CD14-positive monocyte (primary cell): ENCODE results near the gene TSPAN33. TPM values are rescaled to one million over a fixed set of nuclear protein-coding genes. Genes with fewer than 3 reads are reported as not detected.

Source experiments
- DNase-seq, 3 donors: peaks; one replicate each; pipeline ENCODE4 v3.0.0-alpha.2; 2011 to 2022
- H2AFZ ChIP-seq: 2 replicates; pipeline ENCODE4 v1.6.0; 2012; ENCODE audit warnings: mild to moderate bottlenecking, low read depth, low read length, inconsistent platforms; ENCODE audit not compliant: insufficient read depth, poor library complexity, severe bottlenecking
- H3K27ac ChIP-seq, 2 donors: 1 replicate in 1 of 2; 2 replicates in 1 of 2; pipeline ENCODE4 v1.5.1; 2012 to 2013; ENCODE audit warnings: low read length in 2 of 2, control low read depth in 1 of 2, inconsistent platforms in 1 of 2, low read depth in 1 of 2, mild to moderate bottlenecking in 1 of 2
- H3K27me3 ChIP-seq, 2 donors: one replicate each; pipeline versions ENCODE4 v1.6.0 to v1.6.1; 2011 to 2013; ENCODE audit warnings: low read length in 2 of 2; ENCODE audit not compliant: control insufficient read depth in 2 of 2, insufficient read depth in 2 of 2
- H3K36me3 ChIP-seq, 2 donors: replicated peaks in 1 of 2; 1 replicate in 1 of 2; 2 replicates in 1 of 2; pipeline versions ENCODE4 v1.5.1 to v1.6.1; 2012 to 2013; ENCODE audit warnings: low read length in 2 of 2, control low read depth in 1 of 2, inconsistent platforms in 1 of 2, mild to moderate bottlenecking in 1 of 2; ENCODE audit not compliant: insufficient read depth in 2 of 2, control insufficient read depth in 1 of 2
- H3K4me1 ChIP-seq, 2 donors: 1 replicate in 1 of 2; 2 replicates in 1 of 2; pipeline versions ENCODE4 v1.5.1 to v1.6.1; 2012 to 2013; ENCODE audit warnings: low read length in 2 of 2, control low read depth in 1 of 2, inconsistent platforms in 1 of 2, mild to moderate bottlenecking in 1 of 2, moderate library complexity in 1 of 2; ENCODE audit not compliant: insufficient read depth in 2 of 2, control insufficient read depth in 1 of 2
- H3K4me2 ChIP-seq: replicated peaks from 2 replicates; pipeline ENCODE3; 2012; ENCODE audit warnings: low read length, moderate library complexity, mild to moderate bottlenecking; ENCODE audit not compliant: poor library complexity, severe bottlenecking; ENCODE audit errors: extremely low read depth
- H3K4me3 ChIP-seq, 3 experiments: fragments of 200-600 bp in 1 of 3; sonication (generic) in 1 of 3; replicated peaks in 1 of 3; 1 replicate in 2 of 3; 2 replicates in 1 of 3; pipeline ENCODE4 v1.5.1; 2011 to 2013; ENCODE audit warnings: low read length in 3 of 3, mild to moderate bottlenecking in 3 of 3, control low read depth in 2 of 3, low read depth in 2 of 3, inconsistent platforms in 1 of 3, moderate library complexity in 1 of 3
- H3K79me2 ChIP-seq: 2 replicates; pipeline ENCODE4 v1.6.0; 2012; ENCODE audit warnings: mild to moderate bottlenecking, control low read depth, inconsistent platforms, low read length, moderate library complexity; ENCODE audit not compliant: insufficient read depth
- H3K9ac ChIP-seq: 2 replicates; pipeline ENCODE4 v1.6.0; 2017; ENCODE audit warnings: low read length, mild to moderate bottlenecking; ENCODE audit not compliant: insufficient read depth, poor library complexity, severe bottlenecking
- H3K9me3 ChIP-seq, 2 donors: replicated peaks in 1 of 2; 1 replicate in 1 of 2; 2 replicates in 1 of 2; pipeline versions ENCODE4 v1.5.1 to v1.6.1; 2012 to 2013; ENCODE audit warnings: low read length in 2 of 2, control low read depth in 1 of 2; ENCODE audit not compliant: control insufficient read depth in 1 of 2, insufficient read depth in 1 of 2
- H4K20me1 ChIP-seq: 2 replicates; pipeline ENCODE4 v1.6.0; 2012; ENCODE audit warnings: mild to moderate bottlenecking, low read length, control low read depth, moderate library complexity; ENCODE audit not compliant: insufficient read depth
- H3K27ac Mint-ChIP-seq, 7 donors: one replicate each; pipeline ENCODE4 v1.8.0; 2020; ENCODE audit warnings: mild to moderate bottlenecking in 7 of 7, mixed read lengths in 7 of 7, moderate library complexity in 6 of 7, inconsistent platforms in 2 of 7
- H3K27me3 Mint-ChIP-seq, 3 donors: one replicate each; pipeline ENCODE4 v1.8.0; 2021 to 2022; ENCODE audit warnings: low read depth in 3 of 3, mild to moderate bottlenecking in 3 of 3, mixed read lengths in 3 of 3, moderate library complexity in 3 of 3, inconsistent platforms in 1 of 3
- H3K36me3 Mint-ChIP-seq, 2 donors: one replicate each; pipeline ENCODE4 v1.8.0; 2020; ENCODE audit warnings: mixed read lengths in 2 of 2, inconsistent platforms in 1 of 2, mild to moderate bottlenecking in 1 of 2
- H3K4me1 Mint-ChIP-seq: one replicate; pipeline ENCODE4 v1.8.0; 2020; ENCODE audit warnings: mild to moderate bottlenecking, mixed read lengths
- H3K4me3 Mint-ChIP-seq, 2 donors: one replicate each; pipeline ENCODE4 v1.8.0; 2020; ENCODE audit warnings: mild to moderate bottlenecking in 2 of 2, mixed read lengths in 2 of 2, moderate library complexity in 1 of 2
- H3K9me3 Mint-ChIP-seq, 7 donors: one replicate each; pipeline ENCODE4 v1.8.0; 2020 to 2022; ENCODE audit warnings: mixed read lengths in 7 of 7, mild to moderate bottlenecking in 6 of 7, moderate library complexity in 6 of 7, inconsistent platforms in 2 of 7
- CTCF ChIP-seq: fragments of 200-600 bp; IDR thresholded peaks from one replicate; pipeline ENCODE4 v1.8.0; 2022; ENCODE audit warnings: antibody characterized with exemption, mild to moderate bottlenecking
- WGBS: methylation state at CpG from one replicate; pipeline ENCODE4 v1.1.5; 2013; ENCODE audit warnings: missing lambda C conversion rate; ENCODE audit not compliant: insufficient coverage; 5-methylcytosine and 5-hydroxymethylcytosine counted together
- intact Hi-C, 2 donors: fragments of 100-400 bp; cut with micrococcal nuclease; formaldehyde crosslinking; loops; one replicate each; pipeline versions ENCODE4 v1.15.0 to v1.15.1; 2023
- polyA plus RNA-seq, 3 donors: library from polyadenylated mRNA; depleted of rRNA in 1 of 3; unstranded in 2 of 3; stranded (reverse) in 1 of 3; fragments of 300-500 nt in 2 of 3; fragments of >200 nt in 1 of 3; fragmentation: Illumina TruSeq in 2 of 3; gene quantifications; 1 replicate in 2 of 3; 2 replicates in 1 of 3; pipeline ENCODE4 v1.2.3, GENCODE V29; 2012 to 2021

The TSPAN33 gene
- polyA plus RNA-seq, 3 donors: 2.9 to 7.5 (median 4.4) TPM

- Histone ChIP-seq H3K27ac (no peak within 1 kb of the TSS), H3K9ac (peak within 1 kb of the TSS; percentile 61), H2AFZ (peak within 1 kb of the TSS; percentile 89), H3K36me3 (no peaks in the 10 kb centered on the region), H3K4me3 (peak within 1 kb of the TSS; percentile 28 to 78 (median 37)), H3K4me2 (peak within 1 kb of the TSS; percentile 90), H3K27me3 (peaks cover 35 to 43% of the 10 kb centered on the region in 2 donors), H3K9me3 (peaks cover 0 to 3% of the 10 kb centered on the region in 2 donors), H3K79me2 (no peaks in the 10 kb centered on the region), H4K20me1 (no peaks in the 10 kb centered on the region), H3K4me1 (peaks cover 12 to 18% of the 10 kb centered on the region in 2 donors)
- Mint-ChIP-seq H3K27me3 (peaks cover 44 to 54% (median 49%) of the 10 kb centered on the region in 3 donors), H3K4me3 (peak within 1 kb of the TSS; percentile 83 to 90), H3K36me3 (peaks cover 4 to 12% of the 10 kb centered on the region in 2 donors), H3K27ac (peak within 1 kb of the TSS in 1 of 7 donors; percentile 20), H3K4me1 (peaks cover 21% of the 10 kb centered on the region), H3K9me3 (peaks cover 0 to 8% (median 7%) of the 10 kb centered on the region in 7 donors)
- under 1% methylated on average over 43 of the region's 48 CpGs for WGBS
- no peak for TF ChIP-seq CTCF
- intact Hi-C loops: no loop called here
- no peak for DNase-seq
Observed at GRCh38 chr7:129188372-129188891, 43.9 kb downstream of the TSPAN33 start, which contains the start of gene SMO. Gene SMO (plus strand): TSS chr7:129188633. CDS start chr7:129189152, 519 bp downstream.

DNA sequence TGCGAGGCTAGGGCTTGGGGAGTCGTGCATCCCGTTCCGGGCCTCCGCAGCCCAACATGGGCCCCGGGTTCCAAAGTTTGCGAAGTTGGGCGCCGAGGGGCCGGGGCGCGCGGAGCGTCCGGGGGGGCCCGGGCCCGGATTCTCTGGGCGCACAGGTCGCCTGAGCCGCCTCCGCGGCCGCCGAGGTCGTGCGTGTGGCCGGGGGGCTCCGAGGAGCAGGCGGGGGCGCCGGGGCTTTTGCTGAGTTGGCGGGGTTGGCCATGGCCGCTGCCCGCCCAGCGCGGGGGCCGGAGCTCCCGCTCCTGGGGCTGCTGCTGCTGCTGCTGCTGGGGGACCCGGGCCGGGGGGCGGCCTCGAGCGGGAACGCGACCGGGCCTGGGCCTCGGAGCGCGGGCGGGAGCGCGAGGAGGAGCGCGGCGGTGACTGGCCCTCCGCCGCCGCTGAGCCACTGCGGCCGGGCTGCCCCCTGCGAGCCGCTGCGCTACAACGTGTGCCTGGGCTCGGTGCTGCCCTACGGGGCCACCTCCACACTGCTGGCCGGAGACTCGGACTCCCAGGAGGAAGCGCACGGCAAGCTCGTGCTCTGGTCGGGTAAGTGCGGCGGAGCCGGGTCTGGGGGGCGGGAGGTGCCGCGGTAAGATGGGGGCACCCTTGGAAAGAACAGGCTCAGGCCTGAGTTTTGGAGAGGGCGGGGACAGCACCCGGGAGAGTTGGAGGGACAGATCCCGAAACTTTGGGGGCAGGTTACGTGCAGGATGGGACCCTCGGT, 44.6 kb downstream of the TSPAN33 start:
- Histone ChIP-seq H3K9me3 (peaks cover 0 to 3% of the 10 kb centered on the region in 2 donors), H3K27me3 (peaks cover 35 to 43% of the 10 kb centered on the region in 2 donors), H3K36me3 (no peaks in the 10 kb centered on the region), H3K4me2 (peak overlapping the region; percentile 90), H3K27ac (no peak overlapping the region), H2AFZ (peak overlapping the region; percentile 89), H3K79me2 (no peaks in the 10 kb centered on the region), H3K4me3 (peak overlapping the region; percentile 25 to 78 (median 37)), H3K9ac (peak overlapping the region; percentile 61), H3K4me1 (peaks cover 12 to 18% of the 10 kb centered on the region in 2 donors), H4K20me1 (no peaks in the 10 kb centered on the region)
- DNase-seq: peak in 1 of 3 donors; percentile 27
- Mint-ChIP-seq H3K4me1 (peaks cover 21% of the 10 kb centered on the region), H3K36me3 (peaks cover 4 to 12% of the 10 kb centered on the region in 2 donors), H3K4me3 (peak overlapping the region; percentile 83 to 90), H3K9me3 (peaks cover 0 to 8% (median 7%) of the 10 kb centered on the region in 7 donors), H3K27ac (no peak overlapping the region), H3K27me3 (peaks cover 44 to 54% (median 49%) of the 10 kb centered on the region in 3 donors)
- WGBS: under 1% methylated on average over 83 of the region's 83 CpGs
- intact Hi-C loops: no loop called here
- no peak for TF ChIP-seq CTCF
